Measurements from ENCODE around the gene TMEM50A.
"Not testable (repeated sequence)": the region's sequence is repeated elsewhere in the genome, so short reads cannot be mapped to it uniquely, and the experiment has no call there.

The TMEM50A gene

GRCh38 chr1:25383090-25383489, 45.0 kb downstream of the TMEM50A start:
- in situ Hi-C loops (cut with HindIII; ENCODE audit: low sequenced_read_pairs), result not testable (repeated sequence)

- in situ Hi-C loops (cut with HindIII; ENCODE audit: low sequenced_read_pairs), result not testable (repeated sequence)
Observed at GRCh38 chr1:25383875-25384274, 45.7 kb downstream of the TMEM50A start.

GRCh38 chr1:25387096-25387495, 49.0 kb downstream of the TMEM50A start:
- in situ Hi-C loops (cut with HindIII; ENCODE audit: low sequenced_read_pairs), result not testable (repeated sequence)

- in situ Hi-C loops (cut with HindIII; ENCODE audit: low sequenced_read_pairs), result not testable (repeated sequence)
Observed at GRCh38 chr1:25388691-25389090, 50.6 kb downstream of the TMEM50A start.

- in situ Hi-C loops (cut with HindIII; ENCODE audit: low sequenced_read_pairs), result not testable (repeated sequence)
Observed at GRCh38 chr1:25389721-25390120, 51.6 kb downstream of the TMEM50A start.

GRCh38 chr1:25392841-25393240, 54.7 kb downstream of the TMEM50A start:
- in situ Hi-C loops (cut with HindIII; ENCODE audit: low sequenced_read_pairs), result no loop called here

GRCh38 chr1:25397549-25397948, 59.4 kb downstream of the TMEM50A start:
- in situ Hi-C loops (cut with HindIII; ENCODE audit: low sequenced_read_pairs), result not testable (repeated sequence)

GRCh38 chr1:25398079-25398478, 59.9 kb downstream of the TMEM50A start:
- in situ Hi-C loops (cut with HindIII; ENCODE audit: low sequenced_read_pairs), result not testable (repeated sequence)

GRCh38 chr1:25402947-25403803, 65.0 kb downstream of the TMEM50A start:
- in situ Hi-C loops (cut with HindIII; ENCODE audit: low sequenced_read_pairs), result not testable (repeated sequence)

GRCh38 chr1:25405731-25406305, 67.7 kb downstream of the TMEM50A start:
- in situ Hi-C loops (cut with HindIII; ENCODE audit: low sequenced_read_pairs), result not testable (repeated sequence)

- in situ Hi-C loops (cut with HindIII; ENCODE audit: low sequenced_read_pairs), result not testable (repeated sequence)
Observed at GRCh38 chr1:25409641-25410427, 71.7 kb downstream of the TMEM50A start.

All from endothelial cell of hepatic sinusoid (primary cell).